ENCODE measurements around the gene KHDC1. TPM values are rescaled to one million over a fixed set of nuclear protein-coding genes. Genes with fewer than 3 reads are reported as not detected.
"Not testable (repeated sequence)": the region's sequence is repeated elsewhere in the genome, so short reads cannot be mapped to it uniquely, and the experiment has no call there.

Gene KHDC1
- total RNA-seq, 1 experiment from 2014 or later, result 9.6 TPM

GRCh38 chr6:73194744-73195143 is 68.3 kb downstream of the KHDC1 start:
- Histone ChIP-seq H3K36me3 (ENCODE audit: control insufficient read depth, insufficient read depth, low read length) (no peaks in the 10 kb centered on the region), H3K9me3 (ENCODE audit: control insufficient read depth, insufficient read depth, low read depth, low read length) (no peaks in the 10 kb centered on the region), H3K27ac (ENCODE audit: low read length) (no peak overlapping the region), H3K4me1 (ENCODE audit: control insufficient read depth, insufficient read depth, low read length) (no peaks in the 10 kb centered on the region), H3K27me3 (ENCODE audit: control insufficient read depth, insufficient read depth, low read length) (no peaks in the 10 kb centered on the region), H3K4me3 (ENCODE audit: low read depth in 2 of 2, low read length in 2 of 2) (no peak overlapping the region)
- intact Hi-C loops (cut with micrococcal nuclease; ENCODE audit: unreplicated experiment), result no loop called here
- DNase-seq (ENCODE audit: low read depth, low spot score), result no peak
- TF ChIP-seq REST (IDR thresholded peaks at IDR 0.05; ENCODE audit: insufficient read depth in 1 of 2, low read depth in 2 of 2, low read length in 1 of 2) (no peak), CTCF (IDR thresholded peaks at IDR 0.05) (no peak), POLR2AphosphoS5 (IDR thresholded peaks at IDR 0.05; ENCODE audit: low read depth, low read length) (no peak), SIN3A (IDR thresholded peaks at IDR 0.05; ENCODE audit: borderline replicate concordance, insufficient read depth, low read depth, low read length) (no peak), TCF7L2 (IDR thresholded peaks at IDR 0.05; ENCODE audit: low read depth, low read length) (no peak)
- no peak for ATAC-seq
- CTCF ChIA-PET, result no interaction called here
- POLR2A ChIA-PET, result no interaction called here
- in situ Hi-C loops (cut with HindIII; ENCODE audit: low pct_unique_long_range_greater_than_20kb, low sequenced_read_pairs), result no loop called here
- no TSS peak for BruUV-seq (replicated peaks)

- CTCF ChIA-PET; H3K36me3 ChIP-seq (ENCODE audit: control insufficient read depth, insufficient read depth, low read length); H3K4me1 ChIP-seq (ENCODE audit: control insufficient read depth, insufficient read depth, low read length); H3K4me3 ChIP-seq (ENCODE audit: low read depth in 2 of 2, low read length in 2 of 2); ATAC-seq; H3K27ac ChIP-seq (ENCODE audit: low read length); POLR2A ChIA-PET; in situ Hi-C loops (cut with HindIII; ENCODE audit: low pct_unique_long_range_greater_than_20kb, low sequenced_read_pairs); H3K27me3 ChIP-seq (ENCODE audit: control insufficient read depth, insufficient read depth, low read length); intact Hi-C loops (cut with micrococcal nuclease; ENCODE audit: unreplicated experiment); H3K9me3 ChIP-seq (ENCODE audit: control insufficient read depth, insufficient read depth, low read depth, low read length); DNase-seq (ENCODE audit: low read depth, low spot score); BruUV-seq (replicated peaks): not testable (repeated sequence)
These were observed 69.7 kb downstream of the KHDC1 start for GRCh38 chr6:73193302-73193701.

Other genes with a start within 250 kb of the KHDC1 start
- not detected for gene KHDC1L, start 37.7 kb downstream of the KHDC1 start, total RNA-seq (2021; ENCODE audit: unreplicated experiment)
- gene DPPA5, start 91.1 kb upstream of the KHDC1 start, total RNA-seq (2021; ENCODE audit: unreplicated experiment), result not detected
- gene KHDC3L, start 99.5 kb upstream of the KHDC1 start, total RNA-seq (2021; ENCODE audit: unreplicated experiment), result not detected
- gene OOEP, start 106.7 kb upstream of the KHDC1 start, total RNA-seq (2021; ENCODE audit: unreplicated experiment), result 10.6 TPM
- gene DDX43, start 131.6 kb upstream of the KHDC1 start, total RNA-seq (2021; ENCODE audit: unreplicated experiment), result 24.9 TPM
- gene CGAS, start 189.1 kb upstream of the KHDC1 start, total RNA-seq (2021; ENCODE audit: unreplicated experiment), result 38.4 TPM
- gene MTO1, start 198.5 kb upstream of the KHDC1 start, total RNA-seq (2021; ENCODE audit: unreplicated experiment), result 57.9 TPM

All from Panc1 (cell line).